DND-41 (cell line): Measurements from ENCODE around the gene POLR2L.
A peak's percentile ranks its signal among the peaks of the same experiment; 100 is the strongest.

Source experiments
- ATAC-seq: fragments of 200-7000 bp; cut with Tn5 transposase; 3 replicates; pipeline ENCODE4 v1.9.1; 2021; ENCODE audit warnings: low read depth; ENCODE audit not compliant: insufficient read depth
- DNase-seq: peaks from one replicate; pipeline ENCODE4 v3.0.0-alpha.2; 2020
- H2AFZ ChIP-seq: 2 replicates; pipeline ENCODE4 v1.6.0; 2012; ENCODE audit warnings: low read depth, low read length
- H3K27ac ChIP-seq: 2 replicates; pipeline ENCODE4 v1.5.1; 2012; ENCODE audit warnings: low read length, inconsistent platforms
- H3K27me3 ChIP-seq: fragments of 200-600 bp; sonication (generic); 2 replicates; pipeline ENCODE4 v1.6.0; 2012; ENCODE audit warnings: low read length, mild to moderate bottlenecking, inconsistent platforms; ENCODE audit not compliant: insufficient read depth, poor library complexity
- H3K36me3 ChIP-seq: 2 replicates; pipeline ENCODE4 v1.5.1; 2012; ENCODE audit warnings: low read length, inconsistent platforms; ENCODE audit not compliant: insufficient read depth
- H3K4me1 ChIP-seq: 2 replicates; pipeline ENCODE4 v1.5.1; 2012; ENCODE audit warnings: mild to moderate bottlenecking, low read length; ENCODE audit not compliant: insufficient read depth
- H3K4me2 ChIP-seq: 2 replicates; pipeline ENCODE4 v1.6.0; 2012; ENCODE audit warnings: mild to moderate bottlenecking, moderate library complexity, low read length, inconsistent platforms; ENCODE audit not compliant: insufficient read depth
- H3K4me3 ChIP-seq, 2 experiments: fragments of 200-600 bp in 1 of 2; shearing (Covaris generic) in 1 of 2; 2 replicates each; pipeline ENCODE4 v1.5.1; 2012 to 2016; ENCODE audit warnings: inconsistent platforms in 2 of 2, low read length in 2 of 2, mild to moderate bottlenecking in 2 of 2, low read depth in 1 of 2, moderate library complexity in 1 of 2
- H3K79me2 ChIP-seq: 2 replicates; pipeline ENCODE4 v1.6.0; 2012; ENCODE audit warnings: low read length, inconsistent platforms; ENCODE audit not compliant: insufficient read depth
- H3K9ac ChIP-seq: 2 replicates; pipeline ENCODE4 v1.6.0; 2012; ENCODE audit warnings: low read depth, mild to moderate bottlenecking, inconsistent platforms, low read length, moderate library complexity
- H3K9me3 ChIP-seq: 2 replicates; pipeline ENCODE4 v1.5.1; 2012; ENCODE audit warnings: low read length, moderate library complexity, mild to moderate bottlenecking, inconsistent platforms; ENCODE audit not compliant: insufficient read depth, severe bottlenecking
- H4K20me1 ChIP-seq: 2 replicates; pipeline ENCODE4 v1.6.0; 2012; ENCODE audit warnings: low read length; ENCODE audit not compliant: insufficient read depth
- EZH2 ChIP-seq: IDR thresholded peaks from 3 replicates; pipeline ENCODE4 v1.6.1; 2012; ENCODE audit warnings: borderline replicate concordance, low read depth, mild to moderate bottlenecking, moderate library complexity, low read length, inconsistent platforms; ENCODE audit not compliant: severe bottlenecking
- TF ChIP-seq, protein P1 (sequence below): IDR thresholded peaks from 2 replicates; pipeline ENCODE4 v1.5.1; 2012; ENCODE audit warnings: borderline replicate concordance, low read length, moderate library complexity, mild to moderate bottlenecking; ENCODE audit not compliant: poor library complexity, severe bottlenecking; ENCODE audit errors: extremely low read depth

POLR2L gene

DNA sequence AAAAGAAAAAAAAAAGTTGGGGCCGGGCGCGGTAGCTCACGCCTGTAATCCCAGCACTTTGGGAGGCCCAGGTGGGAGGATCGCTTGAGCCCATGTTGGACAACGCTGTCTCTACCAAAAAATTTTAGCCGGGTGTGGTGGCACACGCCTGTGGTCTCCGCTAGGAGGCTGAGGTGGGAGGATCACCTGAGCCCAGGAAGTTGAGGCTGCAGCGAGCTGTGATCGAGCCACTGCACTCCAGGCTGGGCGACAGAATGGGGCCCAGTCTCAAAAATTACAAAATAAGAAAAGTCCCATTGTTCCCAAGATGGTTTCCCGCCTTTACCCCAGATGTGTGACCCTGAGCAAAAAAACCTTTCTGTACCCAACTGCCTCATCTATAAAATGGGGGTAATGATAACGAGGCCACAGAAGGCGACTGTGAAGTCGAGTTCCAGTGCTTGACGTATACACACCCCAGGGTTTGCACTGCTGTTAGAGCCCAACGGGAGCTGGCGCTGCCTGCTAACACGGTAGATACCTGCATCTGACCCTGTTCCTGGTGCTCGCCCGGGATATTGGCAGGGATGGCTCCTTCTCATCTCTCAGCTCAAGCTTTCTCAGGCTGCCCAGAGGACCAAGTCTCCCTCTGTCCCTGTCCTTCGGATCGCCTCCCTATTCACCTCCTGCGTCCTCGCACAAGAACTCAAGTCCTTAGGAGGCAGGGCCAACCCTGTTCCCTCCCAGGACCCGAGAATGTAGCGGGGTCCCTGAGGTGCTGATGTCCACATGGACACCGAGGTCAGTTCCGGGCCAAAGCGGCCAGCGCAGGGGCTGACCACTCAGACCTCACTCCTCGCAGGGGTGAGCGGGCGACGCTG lies 33.7 kb downstream of the POLR2L start:
- H4K20me1 ChIP-seq: peaks cover 44% of the 10 kb centered on the region
- ATAC-seq: no peak
- H3K4me3 ChIP-seq: peak overlapping the region; percentile 60 to 79
- peak overlapping the region; percentile 87 for H2AFZ ChIP-seq
- no peaks in the 10 kb centered on the region for H3K9me3 ChIP-seq
- peaks cover 55% of the 10 kb centered on the region for H3K4me1 ChIP-seq
- H3K27ac ChIP-seq: peak overlapping the region; percentile 98
- H3K27me3 ChIP-seq: no peaks in the 10 kb centered on the region
- H3K79me2 ChIP-seq: peaks cover 61% of the 10 kb centered on the region
- DNase-seq: peak; percentile 46
- peak overlapping the region; percentile 84 for H3K9ac ChIP-seq
- TF ChIP-seq EZH2: no peak
- TF ChIP-seq, protein P1, sequence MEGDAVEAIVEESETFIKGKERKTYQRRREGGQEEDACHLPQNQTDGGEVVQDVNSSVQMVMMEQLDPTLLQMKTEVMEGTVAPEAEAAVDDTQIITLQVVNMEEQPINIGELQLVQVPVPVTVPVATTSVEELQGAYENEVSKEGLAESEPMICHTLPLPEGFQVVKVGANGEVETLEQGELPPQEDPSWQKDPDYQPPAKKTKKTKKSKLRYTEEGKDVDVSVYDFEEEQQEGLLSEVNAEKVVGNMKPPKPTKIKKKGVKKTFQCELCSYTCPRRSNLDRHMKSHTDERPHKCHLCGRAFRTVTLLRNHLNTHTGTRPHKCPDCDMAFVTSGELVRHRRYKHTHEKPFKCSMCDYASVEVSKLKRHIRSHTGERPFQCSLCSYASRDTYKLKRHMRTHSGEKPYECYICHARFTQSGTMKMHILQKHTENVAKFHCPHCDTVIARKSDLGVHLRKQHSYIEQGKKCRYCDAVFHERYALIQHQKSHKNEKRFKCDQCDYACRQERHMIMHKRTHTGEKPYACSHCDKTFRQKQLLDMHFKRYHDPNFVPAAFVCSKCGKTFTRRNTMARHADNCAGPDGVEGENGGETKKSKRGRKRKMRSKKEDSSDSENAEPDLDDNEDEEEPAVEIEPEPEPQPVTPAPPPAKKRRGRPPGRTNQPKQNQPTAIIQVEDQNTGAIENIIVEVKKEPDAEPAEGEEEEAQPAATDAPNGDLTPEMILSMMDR: peak; percentile 9
- peak overlapping the region; percentile 74 for H3K4me2 ChIP-seq
- peaks cover 43% of the 10 kb centered on the region for H3K36me3 ChIP-seq

DNA sequence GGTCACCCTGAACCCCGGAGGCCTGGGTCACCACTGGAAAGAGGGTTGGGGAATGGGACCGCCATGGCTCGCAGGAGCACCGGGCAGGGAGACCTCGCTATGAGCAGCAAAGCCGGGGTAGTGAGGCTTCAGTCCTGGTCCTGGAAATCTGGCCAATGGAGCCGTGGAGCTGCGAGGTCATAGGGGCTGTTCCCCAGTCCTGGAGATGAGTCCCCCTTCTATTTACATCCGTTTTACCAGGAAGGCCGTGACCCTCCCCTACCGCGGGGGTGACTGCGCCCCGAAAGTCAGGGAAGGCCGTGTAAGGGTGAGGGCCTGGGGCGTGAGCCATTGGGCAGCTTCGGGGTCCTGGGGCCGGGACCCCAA lies 37.7 kb downstream of the POLR2L start:
- Histone ChIP-seq H3K4me1 (peaks cover 56% of the 10 kb centered on the region), H3K4me3 (peak overlapping the region; percentile 55 to 65), H2AFZ (peak overlapping the region; percentile 75), H3K27ac (peak overlapping the region; percentile 69), H3K36me3 (peaks cover 49% of the 10 kb centered on the region), H4K20me1 (peaks cover 39% of the 10 kb centered on the region), H3K4me2 (peak overlapping the region; percentile 93), H3K9me3 (no peaks in the 10 kb centered on the region), H3K27me3 (no peaks in the 10 kb centered on the region), H3K79me2 (peaks cover 55% of the 10 kb centered on the region), H3K9ac (peak overlapping the region; percentile 85)
- no peak for TF ChIP-seq EZH2
- TF ChIP-seq, protein P1: no peak
- ATAC-seq: peak; percentile 0; the same call in 1 of the 3 replicates
- no peak for DNase-seq

DNA sequence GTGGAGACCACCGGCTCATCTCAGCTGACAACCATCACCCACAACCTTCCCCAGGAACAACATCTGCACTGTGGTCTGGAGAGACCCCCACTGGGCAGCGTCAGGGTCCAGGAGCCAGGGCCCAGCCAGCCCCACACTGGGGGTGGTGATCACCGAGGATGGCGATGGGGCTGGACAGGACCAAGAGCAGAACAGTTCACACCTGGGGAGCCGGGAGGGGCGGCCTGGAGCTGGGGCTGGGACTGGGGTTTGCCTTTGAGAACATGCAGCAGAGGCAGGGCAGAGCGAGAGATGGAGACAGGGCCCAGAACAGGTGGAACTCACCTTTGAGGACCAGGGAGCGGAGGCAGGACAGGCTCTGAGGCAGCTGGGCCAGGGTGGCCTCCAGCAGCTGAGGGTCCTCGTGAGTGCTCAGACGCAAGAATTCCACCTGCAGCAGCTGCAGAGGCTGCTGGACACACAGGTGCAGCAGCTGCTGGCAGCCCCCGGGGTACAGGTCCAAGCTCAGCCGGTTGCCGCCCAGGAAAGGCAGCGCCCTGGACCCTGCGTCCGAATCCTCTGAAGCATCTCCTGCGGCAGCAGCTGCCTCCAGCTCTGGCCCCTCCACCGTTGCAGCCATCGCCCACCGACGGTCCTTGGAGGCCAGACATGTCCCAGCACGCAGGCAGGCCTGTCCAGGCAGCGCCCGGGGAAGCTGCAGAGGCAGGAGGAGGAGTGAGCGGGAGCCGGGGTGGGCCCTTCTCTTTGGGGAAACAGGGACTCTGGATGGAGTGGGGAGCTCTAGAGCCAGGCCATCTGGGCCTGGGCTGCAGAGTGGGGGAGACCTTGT lies 38.3 kb downstream of the POLR2L start:
- H3K4me3 ChIP-seq: peak overlapping the region; percentile 55 to 65
- ATAC-seq (0 out of 3 replicates have a peak, but pooled peaks have one; percentile 5), DNase-seq (peak; percentile 53)
- H3K79me2 ChIP-seq: peaks cover 52% of the 10 kb centered on the region
- H3K27ac ChIP-seq: peak overlapping the region; percentile 69
- peak overlapping the region; percentile 75; the same call in 1 of the 2 replicates for H2AFZ ChIP-seq
- H3K4me1 ChIP-seq: peaks cover 56% of the 10 kb centered on the region
- no peaks in the 10 kb centered on the region for H3K27me3 ChIP-seq
- H3K9ac ChIP-seq: peak overlapping the region; percentile 85
- H3K4me2 ChIP-seq: peak overlapping the region; percentile 93
- peaks cover 44% of the 10 kb centered on the region for H4K20me1 ChIP-seq
- peaks cover 52% of the 10 kb centered on the region for H3K36me3 ChIP-seq
- no peaks in the 10 kb centered on the region for H3K9me3 ChIP-seq
- TF ChIP-seq, protein P1: no peak
- TF ChIP-seq EZH2: no peak
